K562 (cell line): Measurements from ENCODE around the gene HBB. TPM values are rescaled to one million over a fixed set of nuclear protein-coding genes. Genes with fewer than 3 reads are reported as not detected.
"Not testable (repeated sequence)": the region's sequence is repeated elsewhere in the genome, so short reads cannot be mapped to it uniquely, and the experiment has no call there.

ENCODE experiments used
- AFF1 ChIP-seq, 2 experiments: fragments of 450-650 bp; IDR thresholded peaks; 2 replicates each; pipeline ENCODE4 v1.6.1; 2018; ENCODE audit warnings: mild to moderate bottlenecking in 2 of 2, low read depth in 1 of 2; ENCODE audit not compliant: partially characterized antibody in 2 of 2
- ARNT ChIP-seq, 2 experiments: fragments of 450-650 bp; IDR thresholded peaks; 2 replicates each; pipeline ENCODE4 v1.6.1; 2016; ENCODE audit warnings: mild to moderate bottlenecking in 1 of 2
- CC2D1A ChIP-seq: fragments of 450-650 bp; IDR thresholded peaks from 2 replicates; pipeline ENCODE4 v1.6.1; 2017; ENCODE audit warnings: mild to moderate bottlenecking
- DPF2 ChIP-seq: fragments of 450-650 bp; IDR thresholded peaks from 2 replicates; pipeline ENCODE4 v1.6.1; 2016
- FOXK2 ChIP-seq, 2 experiments: fragments of 450-650 bp; IDR thresholded peaks in 1 of 2; conservative IDR thresholded peaks in 1 of 2; 2 replicates each; pipeline ENCODE4 v1.6.1; 2016; ENCODE audit warnings: low read depth in 2 of 2, mild to moderate bottlenecking in 1 of 2
- FOXM1 ChIP-seq, 2 experiments: fragments of 450-650 bp in 1 of 2; sonication (generic) in 1 of 2; formaldehyde crosslinking in 1 of 2; IDR thresholded peaks; 2 replicates each; pipeline versions ENCODE4 v1.6.1 to v1.9.0; 2017 to 2022; ENCODE audit warnings: low read depth in 2 of 2, mild to moderate bottlenecking in 2 of 2, missing genetic modification reagents in 1 of 2, moderate library complexity in 1 of 2
- MNT ChIP-seq, 2 experiments: fragments of 450-650 bp; conservative IDR thresholded peaks; 2 replicates each; pipeline ENCODE4 v1.6.1; 2017; ENCODE audit warnings: mild to moderate bottlenecking in 2 of 2, moderate library complexity in 2 of 2
- NFIC ChIP-seq: fragments of 450-650 bp; IDR thresholded peaks from 2 replicates; pipeline ENCODE4 v1.6.1; 2017; ENCODE audit warnings: mild to moderate bottlenecking, inconsistent platforms
- THAP12 ChIP-seq: fragments of 250-450 bp; sonication (Bioruptor Pico); IDR thresholded peaks from 2 replicates; pipeline ENCODE4 v1.9.0; 2021; ENCODE audit warnings: mild to moderate bottlenecking, inconsistent platforms
- polyA plus RNA-seq, 8 experiments: library from polyadenylated mRNA; depleted of rRNA in 4 of 8; stranded (reverse) in 5 of 8; unstranded in 3 of 8; fragments of >200 nt; fragmentation: Nextera tagmentation in 2 of 8; fragmentation: Illumina TruSeq in 1 of 8; extraction: Ambion mirVana in 2 of 8; extraction: Trizol in 1 of 8; gene quantifications; 2 replicates each; pipeline versions ENCODE4 v1.2.1 to v1.2.3, GENCODE V29; 2011 to 2014; ENCODE audit warnings: inconsistent platforms in 1 of 8, missing spikeins in 1 of 8
- total RNA-seq, 7 experiments: library from RNA; depleted of rRNA in 6 of 7; stranded (reverse); fragments of >200 nt in 6 of 7; fragmentation: Illumina TruSeq in 2 of 7; extraction: Trizol in 2 of 7; gene quantifications; 2 replicates each; pipeline versions ENCODE4 v1.2.1 to v1.2.3, GENCODE V29; 2011 to 2021; ENCODE audit warnings: low replicate concordance in 1 of 7

The HBB gene
- total and polyA plus RNA-seq, 9 of the 15 experiments (the other 6 are each of a cell fraction or from before 2014, with no cell fraction given): 0.33 to 3.4 (median 1.2) TPM; not detected in 2

GRCh38 chr11:5249807-5250396 is 23.0 kb upstream of the HBB start, which contains the start of gene HBG1 (continued):
- TF ChIP-seq CC2D1A (peak; percentile 58; the same call in 1 of the 2 replicates), AFF1 (IDR thresholded peaks at IDR 0.05; ENCODE audit: low read depth in 1 of 2, partially characterized antibody in 2 of 2) (peak; percentile 25 to 35), THAP12 (CRISPR knock-in tag) (0 out of 2 replicates have a peak, but pooled peaks have one; percentile 14), DPF2 (peak; percentile 33; the same call in 1 of the 2 replicates), FOXK2 (conservative IDR thresholded peaks at IDR 0.05 in 1 of 2, IDR thresholded peaks at IDR 0.05 in 1 of 2; ENCODE audit: low read depth in 2 of 2) (0 out of 4 replicates have a peak, but pooled peaks of 1 of the 2 experiments have one; percentile 21), ARNT (IDR thresholded peaks at IDR 0.05) (peak in 1 of 2 experiments; percentile 50; a peak in 1 of 4 replicates), MNT (conservative IDR thresholded peaks at IDR 0.05) (peak in 1 of 2 experiments; percentile 8; a peak in 2 of 4 replicates), FOXM1 (IDR thresholded peaks at IDR 0.05; ENCODE audit: low read depth) (peak; percentile 53), NFIC (peak; percentile 78)
- not testable (repeated sequence) for TF ChIP-seq FOXM1 (CRISPR knock-in tag; IDR thresholded peaks at IDR 0.05; ENCODE audit: low read depth)
